Activated CD4-positive, alpha-beta T cell treated with anti-CD3 and anti-CD28 coated beads, Interleukin-2, amount 10 ng/mL, durations not matched to agents 24 days and 14 days (primary cell): ENCODE measurements around the gene MIAT. TPM values are rescaled to one million over a fixed set of nuclear protein-coding genes. Genes with fewer than 3 reads are reported as not detected.

Experiments used
- DNase-seq: peaks from one replicate; pipeline ENCODE4 v3.0.0; 2022
- H3K27ac Mint-ChIP-seq: one replicate; pipeline ENCODE4 v1.8.0; 2022; ENCODE audit warnings: mild to moderate bottlenecking, mixed read lengths
- H3K27me3 Mint-ChIP-seq: one replicate; pipeline ENCODE4 v1.8.0; 2022; ENCODE audit warnings: mixed read lengths
- H3K36me3 Mint-ChIP-seq: one replicate; pipeline ENCODE4 v1.8.0; 2022; ENCODE audit warnings: low read depth, mild to moderate bottlenecking, mixed read lengths
- H3K4me1 Mint-ChIP-seq: one replicate; pipeline ENCODE4 v1.8.0; 2021; ENCODE audit warnings: mixed read lengths
- H3K4me3 Mint-ChIP-seq: one replicate; pipeline ENCODE4 v1.8.0; 2022; ENCODE audit warnings: mild to moderate bottlenecking, moderate library complexity, mixed read lengths
- H3K9me3 Mint-ChIP-seq: one replicate; pipeline ENCODE4 v1.8.0; 2021; ENCODE audit warnings: mixed read lengths
- intact Hi-C: fragments of 100-400 bp; cut with micrococcal nuclease; formaldehyde crosslinking; loops from one replicate; pipeline ENCODE4 v1.15.1; 2023
- total RNA-seq: library from RNA; stranded (reverse); gene quantifications from 2 replicates; pipeline ENCODE4 v1.2.3, GENCODE V29; 2022

MIAT gene
- total RNA-seq, 1 donor from 2014 or later = 38.4 TPM

DNA sequence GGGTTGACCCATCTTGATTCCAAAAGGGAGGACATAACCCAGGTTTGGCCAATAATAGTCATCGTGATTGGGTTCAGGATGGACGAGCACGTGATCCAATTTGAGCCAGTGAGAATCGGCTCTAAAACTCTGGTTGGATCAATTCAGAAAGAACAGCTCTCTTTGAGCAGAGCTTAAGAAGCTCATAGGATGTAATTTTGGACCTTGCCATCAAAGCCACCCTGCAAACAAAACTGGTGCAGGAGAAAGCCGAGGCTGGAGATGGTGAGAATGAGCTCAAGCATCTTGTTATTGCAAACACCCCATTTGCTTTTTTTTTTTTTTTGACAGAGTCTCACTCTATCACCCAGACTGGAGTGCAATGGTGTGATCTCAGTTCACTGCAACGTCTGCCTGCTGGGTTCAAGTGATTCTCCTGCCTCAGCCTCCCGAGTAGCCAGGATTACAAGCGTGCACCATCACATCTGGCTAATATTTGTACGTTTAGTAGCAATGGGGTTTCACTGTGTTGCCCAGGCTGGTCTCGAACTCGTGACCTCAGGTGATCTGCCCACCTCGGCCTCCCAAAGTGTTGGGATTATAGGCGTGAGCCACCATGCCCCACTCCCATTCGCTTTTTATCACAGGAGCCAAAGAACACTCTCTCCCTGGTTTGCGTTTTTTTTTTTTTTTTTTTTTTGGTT is 13.8 kb upstream of the MIAT start:
- Mint-ChIP-seq H3K27ac (peak overlapping the region; percentile 96), H3K4me3 (peak overlapping the region; percentile 74)
- intact Hi-C loops = loop anchor here (1.0 kb wide), 2 partner anchors 16 to 33 kb away; no protein-coding TSS in a partner anchor

DNA sequence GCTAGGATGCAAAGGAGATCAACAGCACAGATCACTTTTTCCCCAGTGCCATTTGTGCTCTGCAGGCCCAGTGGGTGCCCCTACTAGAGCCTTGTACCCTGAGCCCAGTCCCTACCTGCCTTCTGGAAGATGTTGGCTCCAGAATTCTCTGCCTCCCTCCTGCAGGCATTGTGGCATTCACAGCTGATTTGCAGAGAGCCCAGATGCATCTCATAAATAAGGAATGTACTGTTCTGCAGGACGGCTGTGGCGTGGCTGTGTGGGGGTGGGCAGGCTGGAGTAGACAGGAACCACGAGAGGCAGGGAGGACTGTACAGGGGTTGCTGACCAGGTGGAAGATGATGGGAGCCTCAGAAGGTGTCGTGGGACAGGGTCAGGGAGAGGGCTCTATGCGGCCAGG is 11.2 kb upstream of the MIAT start:
- DNase-seq = no peak
- H3K36me3 Mint-ChIP-seq = no peaks in the 10 kb centered on the region
- H3K27ac Mint-ChIP-seq = no peak overlapping the region
- H3K4me1 Mint-ChIP-seq = peaks cover 91% of the 10 kb centered on the region
- no peak overlapping the region for H3K4me3 Mint-ChIP-seq
- no peaks in the 10 kb centered on the region for H3K9me3 Mint-ChIP-seq
- intact Hi-C loops = no loop called here
- no peaks in the 10 kb centered on the region for H3K27me3 Mint-ChIP-seq

More for the DNA sequence above, 13.8 kb upstream of the MIAT start:
- Mint-ChIP-seq H3K4me1 (peaks cover 79% of the 10 kb centered on the region), H3K36me3 (no peaks in the 10 kb centered on the region), H3K27me3 (no peaks in the 10 kb centered on the region), H3K9me3 (no peaks in the 10 kb centered on the region)
- DNase-seq = peak; percentile 62

DNA sequence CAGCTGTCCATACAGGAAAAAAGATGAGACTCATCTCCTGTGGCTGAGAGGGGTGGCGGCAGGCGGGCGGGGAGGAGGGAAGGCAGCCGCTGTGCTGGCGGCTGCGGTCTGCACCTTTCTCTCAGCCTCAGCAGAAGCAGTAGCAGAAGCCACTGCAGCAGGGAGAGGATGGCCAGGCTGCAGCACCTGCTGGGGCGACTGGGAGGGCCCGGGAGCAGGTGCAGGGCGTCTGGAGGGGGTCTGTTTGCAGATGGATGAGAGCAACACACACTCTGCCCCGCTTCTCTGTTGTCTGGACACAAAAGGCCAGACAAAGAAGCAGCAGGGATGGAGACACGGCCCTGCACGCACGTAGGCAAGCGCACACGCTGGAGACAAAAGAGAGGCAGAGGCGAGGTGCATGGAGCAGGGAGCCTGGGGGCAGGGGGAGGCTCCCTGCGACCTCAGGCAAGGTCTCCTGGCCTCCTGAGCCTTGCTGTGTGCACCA is 9.3 kb upstream of the MIAT start:
- H3K9me3 Mint-ChIP-seq = no peaks in the 10 kb centered on the region
- peaks cover 2% of the 10 kb centered on the region for H3K27me3 Mint-ChIP-seq
- intact Hi-C loops = loop anchor here (1.0 kb wide), 1 partner anchor 9 kb away; the partner anchor contains the start of gene MIAT
- peak overlapping the region; percentile 77 for H3K4me3 Mint-ChIP-seq
- H3K4me1 Mint-ChIP-seq = peaks cover 81% of the 10 kb centered on the region
- H3K27ac Mint-ChIP-seq = peak overlapping the region; percentile 74
- H3K36me3 Mint-ChIP-seq = no peaks in the 10 kb centered on the region
- peak; percentile 85 for DNase-seq

DNA sequence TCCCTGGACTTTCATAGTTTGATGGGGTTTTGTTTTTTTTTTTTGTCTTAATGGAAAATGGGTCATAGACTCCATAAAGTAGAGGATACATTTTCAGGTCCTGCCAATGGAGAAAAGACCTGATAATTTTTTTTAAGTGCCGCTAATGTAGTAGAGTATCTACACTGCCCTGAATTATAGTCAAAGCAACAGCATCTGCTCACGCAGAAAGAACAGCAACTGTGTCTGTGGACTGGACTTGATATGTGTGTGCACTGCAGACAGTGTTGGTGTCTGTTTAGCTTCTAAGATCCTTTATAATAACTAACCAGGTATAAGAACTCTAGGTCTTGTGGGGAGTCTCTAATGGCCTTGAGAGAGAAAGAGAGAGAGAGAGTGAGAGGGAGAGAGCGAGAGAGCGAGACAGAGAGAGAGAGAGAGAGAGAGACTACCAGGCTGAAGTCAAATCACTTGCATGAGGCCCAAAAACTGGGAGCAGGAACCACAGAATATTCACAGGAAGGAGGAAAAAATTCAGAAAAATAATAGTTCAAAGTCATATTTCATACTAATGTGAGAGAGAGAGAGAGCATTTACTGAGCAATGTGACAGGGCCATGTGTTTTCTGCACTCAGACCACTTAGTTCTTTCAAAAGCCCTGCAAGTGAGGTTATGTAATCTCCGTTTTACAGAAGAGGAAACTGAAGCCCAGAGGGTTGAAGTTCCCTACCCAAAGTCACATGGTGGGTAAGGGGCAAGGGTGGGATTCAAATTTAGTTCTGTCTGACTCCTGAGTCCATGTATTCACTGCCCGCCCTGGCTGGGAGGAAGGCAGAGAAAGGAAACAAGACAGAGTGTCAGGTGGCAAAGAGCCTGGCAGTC is 8.6 kb upstream of the MIAT start:
- H3K4me3 Mint-ChIP-seq = peak overlapping the region; percentile 77
- H3K36me3 Mint-ChIP-seq = no peaks in the 10 kb centered on the region
- no peaks in the 10 kb centered on the region for H3K9me3 Mint-ChIP-seq
- no peak for DNase-seq
- intact Hi-C loops = loop anchor here (1.0 kb wide), 1 partner anchor 9 kb away; the partner anchor contains the start of gene MIAT
- H3K27ac Mint-ChIP-seq = peak overlapping the region; percentile 65
- peaks cover 2% of the 10 kb centered on the region for H3K27me3 Mint-ChIP-seq
- H3K4me1 Mint-ChIP-seq = peaks cover 75% of the 10 kb centered on the region

DNA sequence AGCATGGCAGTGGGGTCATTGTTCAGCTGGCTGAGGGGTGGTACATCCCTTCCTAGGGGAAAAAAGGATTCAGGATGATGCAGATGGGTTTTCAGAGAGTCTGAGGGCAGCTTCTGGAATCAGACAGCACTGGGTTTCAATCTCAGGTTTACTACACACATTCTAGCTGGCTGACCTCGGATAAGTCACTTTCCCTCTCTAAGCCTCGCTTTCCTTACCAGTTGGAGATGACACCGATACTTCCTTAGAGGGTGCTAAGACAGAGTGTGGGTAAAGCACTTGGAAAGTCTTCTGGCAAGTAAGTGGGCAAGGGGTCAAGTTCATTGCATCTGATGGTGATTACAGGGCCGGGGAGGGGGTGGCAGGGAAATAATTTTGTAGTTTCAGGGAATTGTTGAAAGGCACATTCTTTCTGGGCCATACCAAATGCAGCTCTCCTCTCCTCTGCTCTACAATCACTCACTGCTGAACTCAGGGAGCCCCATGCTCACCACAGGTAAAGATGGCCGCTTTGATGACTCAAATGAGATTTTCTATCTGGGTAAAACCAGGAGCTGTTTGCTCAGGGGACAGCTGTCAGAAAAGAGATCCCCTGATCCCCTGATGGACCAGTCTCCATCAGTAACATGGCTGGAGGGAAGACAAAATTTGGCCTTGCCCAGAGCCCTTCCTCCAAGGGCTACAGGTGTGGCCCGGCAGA is 6.5 kb upstream of the MIAT start:
- no peak overlapping the region for H3K4me3 Mint-ChIP-seq
- H3K4me1 Mint-ChIP-seq = peaks cover 59% of the 10 kb centered on the region
- H3K27me3 Mint-ChIP-seq = peaks cover 6% of the 10 kb centered on the region
- peak overlapping the region; percentile 30 for H3K27ac Mint-ChIP-seq
- intact Hi-C loops = no loop called here
- no peak for DNase-seq
- H3K9me3 Mint-ChIP-seq = no peaks in the 10 kb centered on the region
- H3K36me3 Mint-ChIP-seq = no peaks in the 10 kb centered on the region

DNA sequence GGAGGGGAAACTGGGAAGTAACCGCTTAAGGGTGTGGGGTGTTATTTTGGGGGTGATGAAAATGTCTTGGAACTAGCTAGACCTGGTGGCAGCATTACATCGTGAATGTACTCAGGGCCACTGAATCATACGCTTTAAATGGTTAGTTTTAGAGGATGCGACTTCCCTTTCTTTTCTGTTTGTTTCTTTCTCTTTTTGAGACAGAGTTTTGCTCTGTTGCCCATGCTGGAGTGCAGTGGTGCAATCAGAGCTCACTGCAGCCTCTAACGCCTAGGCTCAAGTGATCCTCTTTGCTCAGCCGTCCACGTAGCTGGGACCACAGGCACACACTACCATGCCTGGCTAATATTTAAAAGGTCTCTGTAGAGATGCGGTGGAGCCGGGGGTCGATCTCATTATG is 5.6 kb upstream of the MIAT start:
- DNase-seq = no peak
- Mint-ChIP-seq H3K36me3 (no peaks in the 10 kb centered on the region), H3K27me3 (peaks cover 6% of the 10 kb centered on the region), H3K4me1 (peaks cover 50% of the 10 kb centered on the region), H3K9me3 (no peaks in the 10 kb centered on the region), H3K4me3 (no peak overlapping the region), H3K27ac (no peak overlapping the region)
- intact Hi-C loops = no loop called here

DNA sequence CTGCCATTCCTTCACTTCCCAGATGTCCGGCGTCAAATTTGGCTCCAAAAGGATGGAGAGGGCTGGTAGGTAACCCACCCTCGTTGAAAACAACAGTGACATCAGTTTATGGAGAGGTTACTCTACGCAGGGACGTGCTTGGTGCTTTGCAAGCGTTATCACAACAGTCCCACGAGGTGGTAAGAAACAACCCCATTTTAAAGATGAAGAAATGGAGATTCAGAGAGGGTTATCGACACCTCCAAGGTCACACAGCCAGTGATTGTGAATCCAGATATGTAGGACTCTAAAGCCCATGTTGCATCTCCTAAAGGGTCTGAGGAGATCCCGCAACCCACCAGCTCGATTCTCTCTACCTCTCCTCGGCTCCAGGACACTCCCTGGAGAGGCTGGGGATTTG is 773 bp downstream of the MIAT start:
- H3K27ac Mint-ChIP-seq = peak overlapping the region; percentile 95
- peak overlapping the region; percentile 94 for H3K4me3 Mint-ChIP-seq
- intact Hi-C loops = loop anchor here (2.0 kb wide), 1 partner anchor 175 kb away; the partner anchor contains the start of genes HPS4 and SRRD
- peaks cover 4% of the 10 kb centered on the region for H3K27me3 Mint-ChIP-seq
- DNase-seq = peak; percentile 70
- no peaks in the 10 kb centered on the region for H3K9me3 Mint-ChIP-seq
- peaks cover 35% of the 10 kb centered on the region for H3K4me1 Mint-ChIP-seq
- H3K36me3 Mint-ChIP-seq = peaks cover 15% of the 10 kb centered on the region

DNA sequence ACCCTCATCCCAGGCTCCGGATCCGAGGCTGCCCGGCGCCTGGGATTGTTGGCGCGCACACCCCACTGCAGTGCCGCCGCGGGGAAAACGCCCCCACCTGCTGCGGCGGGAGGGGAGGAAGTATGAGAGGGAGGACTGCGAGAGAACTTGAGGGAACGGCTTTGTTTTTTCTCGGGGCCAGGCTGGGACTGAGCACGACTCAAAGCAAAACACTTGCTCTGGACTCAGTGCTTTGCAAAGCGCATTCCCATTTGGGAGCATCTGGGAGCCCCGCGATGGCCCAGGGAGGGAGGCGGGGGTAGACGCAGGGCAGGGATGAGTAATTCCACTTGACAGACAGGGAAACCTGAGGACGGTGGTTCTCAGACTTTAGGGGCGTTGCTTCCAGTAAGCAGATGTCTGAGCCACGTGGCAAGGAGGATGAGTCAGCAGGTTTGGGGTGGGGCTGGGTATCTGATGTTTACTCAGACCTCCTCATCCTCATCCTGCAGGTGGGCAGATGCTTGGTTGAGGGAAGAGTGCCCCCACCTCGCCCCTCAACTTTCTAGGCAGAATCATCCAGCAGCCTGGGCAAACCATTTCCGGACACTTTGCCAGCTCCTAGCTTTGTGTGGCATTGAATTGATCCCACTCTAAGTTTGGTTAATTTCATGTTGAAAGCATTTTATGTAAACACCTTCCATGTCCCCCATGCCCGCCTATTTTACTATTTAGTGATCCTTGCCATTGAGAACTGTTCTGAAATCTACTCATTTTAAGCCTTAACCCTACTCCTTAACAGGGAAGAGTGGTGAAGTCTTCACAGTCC is 1.5 kb downstream of the MIAT start:
- H3K27me3 Mint-ChIP-seq = peaks cover 4% of the 10 kb centered on the region
- DNase-seq = peak; percentile 93
- peak overlapping the region; percentile 95 for H3K27ac Mint-ChIP-seq
- intact Hi-C loops = loop anchor here (1.0 to 2.0 kb wide), 3 partner anchors 13 to 176 kb away; partner anchors contain the start of genes HPS4 and SRRD
- H3K9me3 Mint-ChIP-seq = no peaks in the 10 kb centered on the region
- H3K4me3 Mint-ChIP-seq = peak overlapping the region; percentile 94
- H3K36me3 Mint-ChIP-seq = peaks cover 21% of the 10 kb centered on the region
- peaks cover 41% of the 10 kb centered on the region for H3K4me1 Mint-ChIP-seq

DNA sequence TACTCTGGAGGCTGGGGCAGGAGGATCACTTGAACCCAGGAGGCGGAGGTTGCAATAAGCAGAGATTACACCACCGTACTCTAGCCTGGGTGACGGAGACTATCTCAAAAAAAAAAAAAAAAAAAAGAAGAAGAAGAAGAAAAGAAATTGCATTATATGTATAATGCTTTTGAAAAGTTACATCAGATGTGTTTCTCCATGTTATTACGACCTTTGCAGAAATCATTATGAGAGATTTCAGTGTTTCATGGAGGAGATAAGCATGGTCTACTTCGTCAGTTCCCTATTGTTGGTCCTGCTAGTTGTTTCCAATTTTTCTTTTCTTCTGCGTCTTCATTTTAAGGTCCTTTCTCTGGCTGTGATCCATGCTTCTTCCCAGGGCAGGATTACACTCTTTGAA is 3.0 kb downstream of the MIAT start:
- Mint-ChIP-seq H3K4me1 (peaks cover 49% of the 10 kb centered on the region), H3K4me3 (no peak overlapping the region), H3K9me3 (no peaks in the 10 kb centered on the region), H3K36me3 (peaks cover 25% of the 10 kb centered on the region), H3K27ac (no peak overlapping the region), H3K27me3 (no peaks in the 10 kb centered on the region)
- intact Hi-C loops = no loop called here
- no peak for DNase-seq

DNA sequence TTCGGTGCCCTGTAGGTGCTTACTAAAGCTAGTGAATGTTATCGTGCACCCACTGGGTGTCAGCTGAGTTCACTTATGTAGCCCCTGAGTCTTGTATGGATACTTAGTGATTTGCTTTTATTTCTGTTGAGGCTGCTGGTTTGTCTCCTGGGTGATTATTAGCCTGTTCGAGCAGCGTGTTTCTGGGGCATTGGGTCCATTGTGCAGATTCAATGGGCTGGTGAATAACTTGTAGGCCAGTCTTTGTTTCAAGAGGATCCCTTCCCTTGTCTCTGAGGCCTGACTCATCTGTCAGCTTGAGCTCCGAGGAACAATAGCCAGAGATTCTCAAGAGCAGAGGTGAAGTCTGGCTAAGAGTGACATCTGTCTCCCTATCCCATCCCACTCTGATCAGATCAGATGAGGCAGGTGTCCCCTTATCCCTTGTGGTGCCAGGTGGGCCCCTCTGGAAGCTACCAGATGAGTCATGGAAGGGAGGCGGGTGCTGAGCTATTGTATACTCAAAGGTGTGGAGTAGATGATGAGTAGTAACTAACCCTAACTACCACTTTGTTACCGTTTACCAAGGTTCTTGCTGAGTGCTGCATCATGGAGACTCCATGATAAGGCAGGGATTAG is 3.7 kb downstream of the MIAT start:
- intact Hi-C loops = no loop called here
- H3K4me3 Mint-ChIP-seq = peak overlapping the region; percentile 1

DNA sequence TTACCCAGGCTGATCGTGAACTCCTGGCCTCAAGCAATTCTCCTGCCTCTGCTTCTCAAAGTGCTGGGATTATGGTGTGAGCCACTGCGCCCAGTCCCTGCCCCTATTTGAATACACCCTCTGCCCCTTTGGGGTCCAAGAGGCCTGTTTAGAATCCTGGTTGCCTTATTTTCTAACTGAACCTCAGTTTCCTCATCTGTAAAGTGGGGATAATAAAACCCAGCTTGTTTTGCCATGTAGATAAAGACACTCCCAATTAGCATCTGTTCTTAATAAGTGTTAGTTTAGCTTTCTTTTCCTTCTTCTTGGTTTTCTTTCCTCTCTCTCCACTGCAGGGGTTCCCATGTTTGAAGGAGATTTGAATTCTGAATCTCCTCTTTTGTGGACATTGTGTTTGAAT is 4.8 kb downstream of the MIAT start:
- Mint-ChIP-seq H3K4me1 (peaks cover 54% of the 10 kb centered on the region), H3K4me3 (no peak overlapping the region), H3K36me3 (peaks cover 36% of the 10 kb centered on the region), H3K27me3 (no peaks in the 10 kb centered on the region), H3K9me3 (no peaks in the 10 kb centered on the region), H3K27ac (no peak overlapping the region)
- intact Hi-C loops = no loop called here
- DNase-seq = no peak

More for the DNA sequence above, 3.7 kb downstream of the MIAT start:
- Mint-ChIP-seq H3K4me1 (peaks cover 55% of the 10 kb centered on the region), H3K36me3 (peaks cover 31% of the 10 kb centered on the region), H3K27me3 (no peaks in the 10 kb centered on the region), H3K9me3 (no peaks in the 10 kb centered on the region), H3K27ac (peak overlapping the region; percentile 51)
- no peak for DNase-seq

DNA sequence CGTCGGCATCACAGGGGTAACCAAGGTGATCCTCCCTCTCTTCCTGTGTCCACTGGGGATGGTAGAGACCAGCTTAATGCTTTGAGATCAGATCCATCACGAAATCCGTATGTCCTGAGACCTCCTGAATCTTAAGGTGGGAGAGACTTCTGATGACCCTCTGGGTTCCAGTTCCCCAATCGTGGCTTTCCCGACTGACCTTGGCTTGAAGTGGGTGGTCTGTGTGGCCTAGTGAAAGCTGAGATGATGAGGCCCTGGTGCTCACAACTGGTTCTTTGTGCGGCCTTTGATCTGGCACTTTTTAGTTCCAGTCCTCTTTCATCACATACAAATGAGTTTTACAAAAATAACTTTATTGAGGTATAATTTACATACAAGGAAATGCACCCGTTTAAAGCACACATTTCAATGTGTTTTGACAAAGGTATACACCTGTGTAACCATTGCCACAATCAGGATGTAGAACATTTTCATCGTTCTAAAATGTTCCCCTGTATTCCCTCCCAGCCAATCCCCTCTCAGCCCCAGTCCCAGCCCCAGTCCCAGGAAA is 6.1 kb downstream of the MIAT start:
- H3K4me1 Mint-ChIP-seq = peaks cover 51% of the 10 kb centered on the region
- H3K27ac Mint-ChIP-seq = peak overlapping the region; percentile 36
- H3K36me3 Mint-ChIP-seq = peaks cover 44% of the 10 kb centered on the region
- intact Hi-C loops = no loop called here
- H3K27me3 Mint-ChIP-seq = no peaks in the 10 kb centered on the region
- DNase-seq = no peak
- no peak overlapping the region for H3K4me3 Mint-ChIP-seq
- no peaks in the 10 kb centered on the region for H3K9me3 Mint-ChIP-seq
